K562 (cell line): ENCODE measurements around the gene LMLN. TPM values are rescaled to one million over a fixed set of nuclear protein-coding genes. Genes with fewer than 3 reads are reported as not detected.

Experiments
- CAMTA2 ChIP-seq: fragments of 250-450 bp; sonication (Bioruptor Pico); conservative IDR thresholded peaks from 2 replicates; pipeline ENCODE4 v1.5.1; 2022
- CBFA2T3 ChIP-seq: fragments of 450-650 bp; IDR thresholded peaks from 2 replicates; pipeline ENCODE4 v1.6.1; 2017
- CBX8 ChIP-seq: fragments of 200-600 bp; sonication (generic); IDR thresholded peaks from 2 replicates; pipeline ENCODE4 v1.6.1; 2012; ENCODE audit warnings: borderline replicate concordance, mixed run types, low read depth, mild to moderate bottlenecking, moderate library complexity, mixed read lengths, low read length, control low read depth, inconsistent platforms; ENCODE audit not compliant: poor library complexity, severe bottlenecking; ENCODE audit errors: extremely low read depth
- CLOCK ChIP-seq: fragments of 250-450 bp; sonication (Bioruptor Pico); IDR thresholded peaks from 2 replicates; pipeline ENCODE4 v1.4.0; 2020; ENCODE audit warnings: mild to moderate bottlenecking, moderate library complexity, borderline replicate concordance
- DEAF1 ChIP-seq: fragments of 450-650 bp; formaldehyde crosslinking; IDR thresholded peaks from 2 replicates; pipeline ENCODE4 v1.4.0; 2020; ENCODE audit warnings: mild to moderate bottlenecking, moderate library complexity
- ELK3 ChIP-seq: fragments of 450-650 bp; formaldehyde crosslinking; IDR thresholded peaks from 2 replicates; pipeline ENCODE4 v1.4.0; 2020; ENCODE audit warnings: mild to moderate bottlenecking
- LCOR ChIP-seq: sonication (generic); formaldehyde crosslinking; IDR thresholded peaks from 2 replicates; pipeline ENCODE4 v1.8.0; 2022; ENCODE audit warnings: mild to moderate bottlenecking, missing genetic modification reagents
- NFRKB ChIP-seq: fragments of 450-650 bp; IDR thresholded peaks from 2 replicates; pipeline ENCODE4 v1.6.1; 2016; ENCODE audit warnings: low read depth
- NR1H2 ChIP-seq: sonication (generic); formaldehyde crosslinking; IDR thresholded peaks from 2 replicates; pipeline ENCODE4 v1.4.0; 2020; ENCODE audit warnings: mild to moderate bottlenecking, missing genetic modification reagents
- NR2F6 ChIP-seq: fragments of 450-650 bp; formaldehyde crosslinking; IDR thresholded peaks from 2 replicates; pipeline ENCODE4 v1.4.0; 2020; ENCODE audit warnings: mild to moderate bottlenecking
- RHOXF2B ChIP-seq: fragments of 250-450 bp; sonication (Bioruptor Pico); conservative IDR thresholded peaks from 2 replicates; pipeline ENCODE4 v1.5.1; 2021
- SUPT5H ChIP-seq: fragments of 450-650 bp; IDR thresholded peaks from 2 replicates; pipeline ENCODE4 v1.6.1; 2016
- UBTF ChIP-seq, 2 experiments: IDR thresholded peaks; 2 replicates each; pipeline ENCODE4 v1.6.1; 2012; ENCODE audit warnings: improper control_type of control experiment in 2 of 2, low read depth in 2 of 2, low read length in 2 of 2, borderline replicate concordance in 1 of 2
- ZNF12 ChIP-seq: sonication (generic); formaldehyde crosslinking; IDR thresholded peaks from 2 replicates; pipeline ENCODE4 v1.4.0; 2020; ENCODE audit warnings: mild to moderate bottlenecking, missing genetic modification reagents
- ZNF133 ChIP-seq: fragments of 250-450 bp; sonication (Bioruptor Pico); IDR thresholded peaks from 2 replicates; pipeline ENCODE4 v1.4.0; 2020; ENCODE audit warnings: mild to moderate bottlenecking
- ZNF24 ChIP-seq: fragments of 450-650 bp; IDR thresholded peaks from 2 replicates; pipeline ENCODE4 v1.6.1; 2016
- ZNF282 ChIP-seq: sonication (generic); formaldehyde crosslinking; IDR thresholded peaks from 2 replicates; pipeline ENCODE4 v1.8.1; 2023; ENCODE audit warnings: missing genetic modification reagents
- ZNF785 ChIP-seq: fragments of 250-450 bp; sonication (Bioruptor Pico); IDR thresholded peaks from 2 replicates; pipeline ENCODE4 v1.4.0; 2020; ENCODE audit warnings: mild to moderate bottlenecking
- ZSCAN29 ChIP-seq: fragments of 450-650 bp; IDR thresholded peaks from 2 replicates; pipeline ENCODE4 v1.6.1; 2017
- polyA plus RNA-seq, 8 experiments: library from polyadenylated mRNA; depleted of rRNA in 4 of 8; stranded (reverse) in 5 of 8; unstranded in 3 of 8; fragments of >200 nt; fragmentation: Nextera tagmentation in 2 of 8; fragmentation: Illumina TruSeq in 1 of 8; extraction: Ambion mirVana in 2 of 8; extraction: Trizol in 1 of 8; gene quantifications; 2 replicates each; pipeline versions ENCODE4 v1.2.1 to v1.2.3, GENCODE V29; 2011 to 2014; ENCODE audit warnings: inconsistent platforms in 1 of 8, missing spikeins in 1 of 8
- total RNA-seq, 7 experiments: library from RNA; depleted of rRNA in 6 of 7; stranded (reverse); fragments of >200 nt in 6 of 7; fragmentation: Illumina TruSeq in 2 of 7; extraction: Trizol in 2 of 7; gene quantifications; 2 replicates each; pipeline versions ENCODE4 v1.2.1 to v1.2.3, GENCODE V29; 2011 to 2021; ENCODE audit warnings: low replicate concordance in 1 of 7

The LMLN gene
- total and polyA plus RNA-seq, 9 of the 15 experiments (the other 6 are each of a cell fraction or from before 2014, with no cell fraction given) = 2.2 to 15.9 (median 6.9) TPM

GRCh38 chr3:197949778-197950676, 10.0 kb upstream of the LMLN start, which contains the start of gene RPL35A (continued):
- TF ChIP-seq ZNF785 (no peak), CBX8 (no peak), NR1H2 (no peak), UBTF (IDR thresholded peaks at IDR 0.05; ENCODE audit: borderline replicate concordance in 1 of 2, low read depth in 2 of 2, low read length in 2 of 2) (no peak), NR2F6 (CRISPR knock-in tag) (no peak), ZNF282 (no peak), CAMTA2 (CRISPR knock-in tag) (no peak), ZNF24 (peak; percentile 35; the same call in 1 of the 2 replicates), CLOCK (no peak), ZNF12 (0 out of 2 replicates have a peak, but pooled peaks have one; percentile 35), NFRKB (peak; percentile 99), ELK3 (CRISPR knock-in tag) (no peak), ZSCAN29 (0 out of 2 replicates have a peak, but pooled peaks have one; percentile 34), SUPT5H (peak; percentile 99), DEAF1 (CRISPR knock-in tag) (no peak), RHOXF2B (CRISPR knock-in tag) (no peak), LCOR (peak; percentile 19; the same call in 1 of the 2 replicates), ZNF133 (CRISPR knock-in tag) (no peak), CBFA2T3 (no peak)
